ENCODE data around the gene CLCF1.

The CLCF1 gene

GRCh38 chr11:67418476-67419281 is 45.3 kb upstream of the CLCF1 start:
- Histone ChIP-seq H3F3A (ENCODE audit: control insufficient read depth, insufficient read depth) (peaks cover 3% of the 10 kb centered on the region; the same call in 1 of the 2 replicates), H3K27me3 (ENCODE audit: control insufficient read depth, low read length) (peaks cover 6% of the 10 kb centered on the region), H3K4me2 (ENCODE audit: low read length) (peak overlapping the region; percentile 73), H3K27ac (ENCODE audit: low read depth, low read length) (no peak overlapping the region), H4K20me1 (ENCODE audit: control insufficient read depth, insufficient read depth, low read depth, low read length) (no peaks in the 10 kb centered on the region), H3K9me3 (ENCODE audit: control insufficient read depth, insufficient read depth, low read length) (no peaks in the 10 kb centered on the region), H3K4me1 (ENCODE audit: control insufficient read depth, low read length) (peaks cover 58% of the 10 kb centered on the region), H3K36me3 (ENCODE audit: control insufficient read depth, low read length) (no peaks in the 10 kb centered on the region), H3K79me2 (ENCODE audit: control insufficient read depth, low read length) (no peaks in the 10 kb centered on the region), H3K9me2 (replicated peaks; ENCODE audit: control insufficient read depth, low read length) (no peaks in the 10 kb centered on the region), H3K4me3 (ENCODE audit: low read length) (peak overlapping the region; percentile 18; the same call in 1 of the 2 replicates)
- no peak for TF ChIP-seq EZH2phosphoT487 (IDR thresholded peaks at IDR 0.05; ENCODE audit: borderline replicate concordance, low read length)
- TF ChIP-seq CTCF (IDR thresholded peaks at IDR 0.05; ENCODE audit: low read depth, low read length, poor library complexity, severe bottlenecking), result no peak

- TF ChIP-seq CTCF (IDR thresholded peaks at IDR 0.05; ENCODE audit: low read depth, low read length, poor library complexity, severe bottlenecking), result no peak
- no peak for TF ChIP-seq EZH2phosphoT487 (IDR thresholded peaks at IDR 0.05; ENCODE audit: borderline replicate concordance, low read length)
- Histone ChIP-seq H3K4me1 (ENCODE audit: control insufficient read depth, low read length) (peaks cover 68% of the 10 kb centered on the region), H3K27me3 (ENCODE audit: control insufficient read depth, low read length) (peaks cover 6% of the 10 kb centered on the region), H4K20me1 (ENCODE audit: control insufficient read depth, insufficient read depth, low read depth, low read length) (no peaks in the 10 kb centered on the region), H3K9me3 (ENCODE audit: control insufficient read depth, insufficient read depth, low read length) (no peaks in the 10 kb centered on the region), H3K9me2 (replicated peaks; ENCODE audit: control insufficient read depth, low read length) (no peaks in the 10 kb centered on the region), H3K4me2 (ENCODE audit: low read length) (peak overlapping the region; percentile 31), H3K36me3 (ENCODE audit: control insufficient read depth, low read length) (no peaks in the 10 kb centered on the region), H3K27ac (ENCODE audit: low read depth, low read length) (no peak overlapping the region), H3K4me3 (ENCODE audit: low read length) (no peak overlapping the region), H3K79me2 (ENCODE audit: control insufficient read depth, low read length) (no peaks in the 10 kb centered on the region), H3F3A (ENCODE audit: control insufficient read depth, insufficient read depth) (peaks cover 3% of the 10 kb centered on the region; the same call in 1 of the 2 replicates)
Measured at GRCh38 chr11:67417425-67417824, 44.0 kb upstream of the CLCF1 start.

- 0 out of 2 replicates have a peak overlapping the region, but pooled peaks have one; percentile 14 for H3K4me3 ChIP-seq (ENCODE audit: low read length)
Measured at GRCh38 chr11:67416416-67417335, 43.3 kb upstream of the CLCF1 start.

More at GRCh38 chr11:67416416-67417335, 43.3 kb upstream of the CLCF1 start:
- Histone ChIP-seq H3K4me1 (ENCODE audit: control insufficient read depth, low read length) (peaks cover 75% of the 10 kb centered on the region), H3K27me3 (ENCODE audit: control insufficient read depth, low read length) (peaks cover 6% of the 10 kb centered on the region), H3K9me2 (replicated peaks; ENCODE audit: control insufficient read depth, low read length) (no peaks in the 10 kb centered on the region), H3K4me2 (ENCODE audit: low read length) (peak overlapping the region; percentile 31), H3K9me3 (ENCODE audit: control insufficient read depth, insufficient read depth, low read length) (no peaks in the 10 kb centered on the region), H3F3A (ENCODE audit: control insufficient read depth, insufficient read depth) (peaks cover 3% of the 10 kb centered on the region; the same call in 1 of the 2 replicates), H3K36me3 (ENCODE audit: control insufficient read depth, low read length) (no peaks in the 10 kb centered on the region), H4K20me1 (ENCODE audit: control insufficient read depth, insufficient read depth, low read depth, low read length) (no peaks in the 10 kb centered on the region), H3K27ac (ENCODE audit: low read depth, low read length) (no peak overlapping the region), H3K79me2 (ENCODE audit: control insufficient read depth, low read length) (no peaks in the 10 kb centered on the region)
- TF ChIP-seq CTCF (IDR thresholded peaks at IDR 0.05; ENCODE audit: low read depth, low read length, poor library complexity, severe bottlenecking) (no peak), EZH2phosphoT487 (IDR thresholded peaks at IDR 0.05; ENCODE audit: borderline replicate concordance, low read length) (no peak)
